Thoracic aorta (tissue), 2 donors: ENCODE data around the gene TNFSF15. TPM values are rescaled to one million over a fixed set of nuclear protein-coding genes. Genes with fewer than 3 reads are reported as not detected.

Experiments used
- ATAC-seq: fragments of 150-250 bp; one replicate; pipeline ENCODE4 v1.8.0; 2017; ENCODE audit warnings: low read depth; ENCODE audit not compliant: insufficient number of reproducible peaks, low FRiP score
- DNase-seq: peaks from one replicate; pipeline ENCODE4 v3.0.0-alpha.2; 2020; ENCODE audit warnings: low spot score
- H3K27ac ChIP-seq, 2 donors: fragments of 200-600 bp; sonication (generic); 1 replicate in 1 of 2; 2 replicates in 1 of 2; pipeline ENCODE4 v1.5.1; 2016; ENCODE audit warnings: mild to moderate bottlenecking in 2 of 2, moderate library complexity in 2 of 2
- H3K27me3 ChIP-seq: fragments of 200-600 bp; sonication (generic); replicated peaks from 2 replicates; pipeline ENCODE4 v1.6.0; 2016; ENCODE audit warnings: mild to moderate bottlenecking; ENCODE audit not compliant: insufficient read depth
- H3K36me3 ChIP-seq: fragments of 200-600 bp; sonication (generic); one replicate; pipeline ENCODE4 v1.5.1; 2016
- H3K4me1 ChIP-seq, 2 donors: fragments of 200-600 bp; sonication (generic); 1 replicate in 1 of 2; 2 replicates in 1 of 2; pipeline versions ENCODE4 v1.5.1 to v1.6.0; 2016; ENCODE audit warnings: low read depth in 2 of 2, mild to moderate bottlenecking in 1 of 2; ENCODE audit not compliant: control insufficient read depth in 1 of 2
- H3K4me3 ChIP-seq: fragments of 200-600 bp; sonication (generic); 2 replicates; pipeline ENCODE4 v1.5.1; 2016; ENCODE audit warnings: mild to moderate bottlenecking
- H3K9me3 ChIP-seq: fragments of 200-600 bp; sonication (generic); 2 replicates; pipeline ENCODE4 v1.5.1; 2016
- CTCF ChIP-seq: fragments of 200-600 bp; sonication (generic); IDR thresholded peaks from one replicate; pipeline ENCODE4 v1.5.1; 2019; ENCODE audit warnings: antibody characterized with exemption
- total RNA-seq, 2 donors: library from RNA; depleted of rRNA; stranded (reverse); fragments of >200 nt; gene quantifications; one replicate each; pipeline versions ENCODE4 v1.1.0 to v1.2.3, GENCODE V29; 2016

TNFSF15 gene
- total RNA-seq = under 1 TPM in 1 of 2 donors, not detected in 1; 0.63 TPM

DNA sequence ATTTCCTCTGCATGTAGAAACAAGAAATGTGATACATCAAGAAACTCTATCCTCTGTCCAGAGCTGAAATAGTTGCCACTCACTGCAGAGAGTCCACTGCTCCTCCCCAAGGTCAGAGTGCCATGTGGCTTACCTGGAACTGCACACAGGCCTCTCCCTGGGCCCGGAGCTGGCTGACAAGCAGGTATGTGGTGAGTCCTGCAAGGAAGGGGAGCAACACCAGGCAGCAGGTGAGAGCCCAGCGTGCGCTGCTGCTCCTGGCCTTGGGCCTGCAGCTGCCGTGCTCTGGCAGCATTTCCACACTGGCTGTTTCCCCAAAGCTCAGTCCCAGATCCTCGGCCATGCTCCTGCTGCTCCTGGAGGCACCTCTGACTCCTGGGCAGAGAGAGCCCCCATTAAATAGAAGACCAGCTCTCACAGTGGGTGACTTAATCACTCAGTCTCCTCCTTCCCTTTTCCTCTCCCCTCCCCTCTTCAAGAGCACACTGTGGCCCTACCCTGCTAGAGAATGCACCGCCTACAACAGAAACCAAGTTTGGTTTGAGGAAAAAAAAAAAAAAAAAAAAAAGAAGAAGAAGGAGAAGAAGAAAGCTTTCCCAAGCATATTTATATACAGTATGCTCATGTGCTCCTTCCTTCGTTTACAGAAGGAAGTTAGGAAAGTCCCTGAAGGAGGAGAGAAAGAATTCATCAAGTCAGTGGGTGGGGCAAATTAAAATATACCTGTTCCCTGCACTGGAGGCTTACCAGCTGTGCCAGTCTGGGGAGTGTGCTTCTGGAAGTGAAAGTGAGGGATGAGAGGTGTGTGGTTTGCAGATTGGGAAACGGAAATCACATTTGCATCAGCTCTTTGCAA is at the start of gene TNFSF15:
TSS of gene TNFSF15 (minus strand) at position 370 of the 856 bp plus-strand sequence. CDS start at position 343, 27 bp downstream.
- ATAC-seq (no peak), DNase-seq (no peak)
- Histone ChIP-seq H3K27me3 (no peaks in the 10 kb centered on the region), H3K4me1 (peaks cover 3 to 12% of the 10 kb centered on the region in 2 donors), H3K36me3 (no peaks in the 10 kb centered on the region), H3K4me3 (peak within 1 kb of the TSS; percentile 12), H3K27ac (no peak within 1 kb of the TSS), H3K9me3 (no peaks in the 10 kb centered on the region)
- TF ChIP-seq CTCF = no peak

GRCh38 chr9:114855488-114855887 is 49.6 kb upstream of the TNFSF15 start:
- Histone ChIP-seq H3K27ac (no peak overlapping the region), H3K9me3 (no peaks in the 10 kb centered on the region), H3K27me3 (no peaks in the 10 kb centered on the region), H3K4me3 (no peak overlapping the region), H3K36me3 (no peaks in the 10 kb centered on the region), H3K4me1 (peaks cover 0 to 3% of the 10 kb centered on the region in 2 donors)
- DNase-seq = no peak
- no peak for TF ChIP-seq CTCF
- ATAC-seq = no peak

DNA sequence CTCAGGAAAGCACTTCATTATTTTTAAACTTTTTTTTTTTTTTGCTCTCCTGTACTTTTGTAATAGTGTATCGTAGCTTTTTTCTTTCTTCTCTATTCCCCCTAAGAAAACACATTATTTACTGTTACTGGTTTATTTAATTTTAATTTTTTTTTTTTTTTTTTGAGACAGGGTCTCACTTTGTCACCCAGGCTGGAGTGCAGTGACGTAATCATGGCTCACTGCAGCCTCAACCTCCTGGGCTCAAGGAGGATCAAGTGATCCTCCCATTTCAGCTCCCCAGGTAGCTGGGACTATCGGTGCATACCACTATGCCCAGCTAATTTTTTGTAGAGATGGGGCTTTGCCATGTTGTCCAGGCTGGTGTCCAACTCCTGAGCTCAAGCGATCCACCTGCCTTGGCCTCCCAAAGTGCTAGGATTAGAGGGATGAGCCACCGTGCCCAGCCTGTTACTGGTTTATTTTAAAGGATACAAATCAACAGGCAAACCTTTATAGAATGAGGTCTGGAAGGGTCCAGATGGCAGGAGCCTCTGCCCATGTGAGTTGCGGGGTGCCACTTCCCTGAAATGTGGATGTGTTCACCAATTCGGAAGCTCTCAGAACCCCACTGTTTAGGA is 49.0 kb upstream of the TNFSF15 start:
- Histone ChIP-seq H3K9me3 (no peaks in the 10 kb centered on the region), H3K27me3 (no peaks in the 10 kb centered on the region), H3K36me3 (no peaks in the 10 kb centered on the region), H3K4me1 (peaks cover 3 to 5% of the 10 kb centered on the region in 2 donors), H3K27ac (no peak overlapping the region), H3K4me3 (no peak overlapping the region)
- TF ChIP-seq CTCF = no peak
- ATAC-seq = no peak
- no peak for DNase-seq

GRCh38 chr9:114853071-114853855 is 47.4 kb upstream of the TNFSF15 start:
- DNase-seq = no peak
- no peaks in the 10 kb centered on the region for H3K36me3 ChIP-seq
- peaks cover 3 to 11% of the 10 kb centered on the region in 2 donors for H3K4me1 ChIP-seq
- H3K27me3 ChIP-seq = no peaks in the 10 kb centered on the region
- no peaks in the 10 kb centered on the region for H3K9me3 ChIP-seq
- no peak overlapping the region for H3K4me3 ChIP-seq
- H3K27ac ChIP-seq = no peak overlapping the region
- TF ChIP-seq CTCF = no peak
- no peak for ATAC-seq
